K562 (cell line): ENCODE data around the gene ZBTB20. TPM values are rescaled to one million over a fixed set of nuclear protein-coding genes. Genes with fewer than 3 reads are reported as not detected.

Experiments
- ATAC-seq: fragments of 200-7000 bp; cut with Tn5 transposase; 3 replicates; pipeline ENCODE4 v1.9.1; 2020; ENCODE audit warnings: moderate library complexity
- BruUV-seq: library from RNA; stranded (reverse); fragments of 400-500 nt; replicated peaks from 2 replicates; lab custom pipeline; 2021; lab: Mats Ljungman, UMichigan
- CTCF ChIA-PET: fragments of 300-600 bp; formaldehyde crosslinking; extraction: SDS; loops from one replicate; lab custom pipeline; 2021; ENCODE audit warnings: low intra/inter-chr PET ratio; lab: Yijun Ruan, JAX
- POLR2A ChIA-PET: fragments of 300-600, 350-650 bp; sonication (Branson Sonifier 250); formaldehyde crosslinking; extraction: SDS; loops from one replicate; lab custom pipeline; 2021; ENCODE audit warnings: antibody characterized with exemption, inconsistent platforms; lab: Yijun Ruan, JAX
- DNase-seq, 4 experiments: peaks; one replicate each; pipeline versions ENCODE4 v3.0.0 to v3.0.0-alpha.2; 2011 to 2018; ENCODE audit warnings: low spot score in 3 of 4, mixed read lengths in 3 of 4; ENCODE audit errors: extremely low read depth in 1 of 4
- FAIRE-seq: peaks from 2 replicates; lab custom pipeline; 2011; peaks lifted over from hg19 to GRCh38; lab: Jason Lieb, UNC
- H2AFZ ChIP-seq: 2 replicates; pipeline ENCODE4 v1.6.0; 2011; ENCODE audit warnings: low read depth, low read length, control low read depth, inconsistent platforms
- H3K27ac ChIP-seq: fragments of 200-600 bp; 3 replicates; pipeline ENCODE4 v1.8.0; 2011; ENCODE audit warnings: low read depth, mild to moderate bottlenecking, control low read depth, inconsistent platforms, low read length, moderate library complexity, mixed read lengths; ENCODE audit errors: extremely low read depth
- H3K27me3 ChIP-seq, 2 experiments: fragments of 300-600 bp in 1 of 2; 2 replicates in 1 of 2; 3 replicates in 1 of 2; pipeline versions ENCODE4 v1.6.0 to v1.8.0; 2011; ENCODE audit warnings: inconsistent platforms in 2 of 2, low read length in 2 of 2, mild to moderate bottlenecking in 1 of 2, mixed read lengths in 1 of 2, moderate library complexity in 1 of 2; ENCODE audit not compliant: control insufficient read depth in 2 of 2, insufficient read depth in 2 of 2
- H3K36me3 ChIP-seq: fragments of 300-600 bp; 3 replicates; pipeline ENCODE4 v1.8.0; 2011; ENCODE audit warnings: mild to moderate bottlenecking, low read length, inconsistent platforms; ENCODE audit not compliant: control insufficient read depth, insufficient read depth
- H3K4me1 ChIP-seq, 2 experiments: fragments of 200-600 bp in 1 of 2; replicated peaks in 1 of 2; 2 replicates in 1 of 2; 3 replicates in 1 of 2; pipeline versions ENCODE4 v1.5.1 to v1.8.0; 2011; ENCODE audit warnings: inconsistent platforms in 2 of 2, low read length in 2 of 2, mild to moderate bottlenecking in 1 of 2, mixed read lengths in 1 of 2, moderate library complexity in 1 of 2; ENCODE audit not compliant: control insufficient read depth in 2 of 2, insufficient read depth in 2 of 2
- H3K4me2 ChIP-seq: 2 replicates; pipeline ENCODE4 v1.6.1; 2011; ENCODE audit warnings: low read length, control low read depth, inconsistent platforms, mixed read lengths; ENCODE audit not compliant: insufficient read depth
- H3K4me3 ChIP-seq: fragments of 200-600 bp; sonication (generic), shearing (Covaris generic); 2 replicates; pipeline ENCODE4 v1.5.1; 2016; ENCODE audit warnings: control low read depth, inconsistent platforms
- H3K79me2 ChIP-seq: fragments of 200-600 bp; 3 replicates; pipeline ENCODE4 v1.8.0; 2011; ENCODE audit warnings: low read length, inconsistent platforms; ENCODE audit not compliant: control insufficient read depth, insufficient read depth
- H3K9ac ChIP-seq, 2 experiments: 2 replicates each; pipeline versions ENCODE4 v1.6.0 to v1.6.1; 2011; ENCODE audit warnings: low read depth in 2 of 2, low read length in 2 of 2, control low read depth in 1 of 2, inconsistent platforms in 1 of 2, mild to moderate bottlenecking in 1 of 2, mixed read lengths in 1 of 2; ENCODE audit not compliant: insufficient read depth in 1 of 2
- H3K9me1 ChIP-seq: one replicate; pipeline ENCODE4 v1.6.0; 2011; ENCODE audit warnings: inconsistent platforms, mild to moderate bottlenecking, low read length, moderate library complexity; ENCODE audit not compliant: control insufficient read depth, insufficient read depth
- H3K9me3 ChIP-seq: replicated peaks from 2 replicates; pipeline ENCODE4 v1.5.1; 2011; ENCODE audit warnings: low read depth, low read length, inconsistent platforms; ENCODE audit not compliant: control insufficient read depth, insufficient read depth
- H4K20me1 ChIP-seq: replicated peaks from 2 replicates; pipeline ENCODE4 v1.6.1; 2011; ENCODE audit warnings: low read length, inconsistent platforms, mixed read lengths; ENCODE audit not compliant: control insufficient read depth, insufficient read depth
- CTCF ChIP-seq, 3 experiments: IDR thresholded peaks in 2 of 3; conservative IDR thresholded peaks in 1 of 3; 2 replicates each; pipeline ENCODE4 v1.5.1; 2011 to 2012; ENCODE audit warnings: low read length in 3 of 3, mild to moderate bottlenecking in 3 of 3, control low read depth in 2 of 3, improper control_type of control experiment in 1 of 3, inconsistent platforms in 1 of 3, low read depth in 1 of 3, mixed read lengths in 1 of 3, moderate library complexity in 1 of 3; ENCODE audit not compliant: insufficient read depth in 2 of 3
- GMEB1 ChIP-seq: fragments of 250-450 bp; sonication (Bioruptor Pico); IDR thresholded peaks from 2 replicates; pipeline ENCODE4 v1.4.0; 2020; ENCODE audit warnings: mild to moderate bottlenecking
- ZNF212 ChIP-seq: fragments of 450-650 bp; formaldehyde crosslinking; IDR thresholded peaks from 2 replicates; pipeline ENCODE4 v1.4.0; 2020; ENCODE audit warnings: mild to moderate bottlenecking
- WGBS: fragments of 100-300 bp; shearing (Covaris generic); methylation state at CpG from one replicate; pipeline ENCODE4 v1.1.6; 2016; ENCODE audit warnings: low coverage, mixed read lengths; ENCODE audit not compliant: insufficient coverage; ENCODE audit errors: missing lambda C conversion rate; 5-methylcytosine and 5-hydroxymethylcytosine counted together
- in situ Hi-C: fragments of 300-500 bp; cut with MboI; formaldehyde crosslinking; loops from 4 replicates; pipeline ENCODE4 v1.15.0; 2018; ENCODE audit warnings: inconsistent platforms, mixed read lengths
- intact Hi-C: fragments of 100-400 bp; cut with micrococcal nuclease; formaldehyde crosslinking; loops from 2 replicates; pipeline ENCODE4 v1.14.2; 2022
- polyA plus RNA-seq, 8 experiments: library from polyadenylated mRNA; depleted of rRNA in 4 of 8; stranded (reverse) in 5 of 8; unstranded in 3 of 8; fragments of >200 nt; fragmentation: Nextera tagmentation in 2 of 8; fragmentation: Illumina TruSeq in 1 of 8; extraction: Ambion mirVana in 2 of 8; extraction: Trizol in 1 of 8; gene quantifications; 2 replicates each; pipeline versions ENCODE4 v1.2.1 to v1.2.3, GENCODE V29; 2011 to 2014; ENCODE audit warnings: inconsistent platforms in 1 of 8, missing spikeins in 1 of 8
- total RNA-seq, 7 experiments: library from RNA; depleted of rRNA in 6 of 7; stranded (reverse); fragments of >200 nt in 6 of 7; fragmentation: Illumina TruSeq in 2 of 7; extraction: Trizol in 2 of 7; gene quantifications; 2 replicates each; pipeline versions ENCODE4 v1.2.1 to v1.2.3, GENCODE V29; 2011 to 2021; ENCODE audit warnings: low replicate concordance in 1 of 7
- TF ChIP-seq, protein P1 (sequence below): fragments of 450-650 bp; IDR thresholded peaks from 2 replicates; pipeline ENCODE4 v1.6.1; 2016; ENCODE audit warnings: low read depth, mild to moderate bottlenecking, moderate library complexity
- TF ChIP-seq, protein P2 (sequence below): fragments of 450-650 bp; conservative IDR thresholded peaks from 2 replicates; pipeline ENCODE4 v1.6.1; 2016; ENCODE audit warnings: missing genetic modification characterization, low read depth, mild to moderate bottlenecking, control low read depth, missing compliant biosample characterization

Gene ZBTB20
- total and polyA plus RNA-seq, 9 of the 15 experiments (the other 6 are each of a cell fraction or from before 2014, with no cell fraction given) = 0.17 to 1.7 (median 0.45) TPM

DNA sequence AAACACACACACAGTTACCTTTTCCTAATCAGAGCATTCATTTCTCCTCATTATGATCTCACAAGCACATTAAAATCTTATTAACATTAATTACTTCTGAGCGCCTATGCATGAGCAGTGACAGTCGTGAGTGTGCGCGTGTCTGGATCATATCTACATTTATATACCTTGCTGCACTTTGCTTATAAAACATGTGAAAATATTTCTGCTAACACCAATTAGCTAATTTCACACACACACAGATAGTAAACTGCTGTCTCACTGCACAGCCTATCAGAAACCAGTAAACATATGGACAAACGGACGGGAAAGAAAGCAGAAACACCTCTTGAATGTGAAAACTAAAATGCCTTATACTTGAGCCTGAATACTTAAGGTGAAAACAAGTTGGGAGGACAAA is 64.8 kb downstream of the ZBTB20 start:
- H3K9me1 ChIP-seq = no peaks in the 10 kb centered on the region
- H3K79me2 ChIP-seq = no peaks in the 10 kb centered on the region
- WGBS = 25% methylated on average over 6 of the region's 6 CpGs
- H3K9ac ChIP-seq = no peak overlapping the region
- H2AFZ ChIP-seq = no peak overlapping the region
- BruUV-seq = no TSS peak
- FAIRE-seq = no peak
- no peaks in the 10 kb centered on the region for H3K36me3 ChIP-seq
- TF ChIP-seq, protein P1, sequence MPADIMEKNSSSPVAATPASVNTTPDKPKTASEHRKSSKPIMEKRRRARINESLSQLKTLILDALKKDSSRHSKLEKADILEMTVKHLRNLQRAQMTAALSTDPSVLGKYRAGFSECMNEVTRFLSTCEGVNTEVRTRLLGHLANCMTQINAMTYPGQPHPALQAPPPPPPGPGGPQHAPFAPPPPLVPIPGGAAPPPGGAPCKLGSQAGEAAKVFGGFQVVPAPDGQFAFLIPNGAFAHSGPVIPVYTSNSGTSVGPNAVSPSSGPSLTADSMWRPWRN = no peak
- TF ChIP-seq, protein P2, sequence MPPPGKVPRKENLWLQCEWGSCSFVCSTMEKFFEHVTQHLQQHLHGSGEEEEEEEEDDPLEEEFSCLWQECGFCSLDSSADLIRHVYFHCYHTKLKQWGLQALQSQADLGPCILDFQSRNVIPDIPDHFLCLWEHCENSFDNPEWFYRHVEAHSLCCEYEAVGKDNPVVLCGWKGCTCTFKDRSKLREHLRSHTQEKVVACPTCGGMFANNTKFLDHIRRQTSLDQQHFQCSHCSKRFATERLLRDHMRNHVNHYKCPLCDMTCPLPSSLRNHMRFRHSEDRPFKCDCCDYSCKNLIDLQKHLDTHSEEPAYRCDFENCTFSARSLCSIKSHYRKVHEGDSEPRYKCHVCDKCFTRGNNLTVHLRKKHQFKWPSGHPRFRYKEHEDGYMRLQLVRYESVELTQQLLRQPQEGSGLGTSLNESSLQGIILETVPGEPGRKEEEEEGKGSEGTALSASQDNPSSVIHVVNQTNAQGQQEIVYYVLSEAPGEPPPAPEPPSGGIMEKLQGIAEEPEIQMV (tag) = peak; percentile 59; the same call in 1 of the 2 replicates
- TF ChIP-seq, all 486 proteins: peak for 1
- intact Hi-C loops (loop anchor here (10.0 kb wide), 1 partner anchor 257 kb away; no protein-coding TSS in a partner anchor), in situ Hi-C loops (no loop called here)
- ChIA-PET CTCF (no interaction called here), POLR2A (no interaction called here)
- Histone ChIP-seq H3K27me3 (no peaks in the 10 kb centered on the region), H4K20me1 (no peaks in the 10 kb centered on the region), H3K27ac (no peak overlapping the region), H3K4me1 (no peaks in the 10 kb centered on the region), H3K4me3 (no peak overlapping the region), H3K4me2 (no peak overlapping the region), H3K9me3 (no peaks in the 10 kb centered on the region)
- no peak for ATAC-seq
- DNase-seq = no peak

- Histone ChIP-seq H4K20me1 (no peaks in the 10 kb centered on the region), H3K36me3 (no peaks in the 10 kb centered on the region), H2AFZ (no peak overlapping the region), H3K9ac (no peak overlapping the region), H3K27ac (no peak overlapping the region), H3K27me3 (no peaks in the 10 kb centered on the region), H3K4me3 (no peak overlapping the region), H3K79me2 (no peaks in the 10 kb centered on the region), H3K4me2 (no peak overlapping the region), H3K9me3 (no peaks in the 10 kb centered on the region), H3K9me1 (no peaks in the 10 kb centered on the region), H3K4me1 (no peaks in the 10 kb centered on the region)
- FAIRE-seq (no peak), DNase-seq (no peak), ATAC-seq (no peak)
- no TSS peak for BruUV-seq
- no peak for TF ChIP-seq GMEB1
- TF ChIP-seq ZNF212 (CRISPR knock-in tag) = no peak
- peak in 1 of 3 experiments; percentile 9; a peak in 1 of 6 replicates for TF ChIP-seq CTCF (IDR thresholded peaks at IDR 0.05 in 2 of 3, conservative IDR thresholded peaks at IDR 0.05 in 1 of 3; ENCODE audit: insufficient read depth in 2 of 3, low read depth in 1 of 3, low read length in 3 of 3)
- ChIA-PET CTCF (no interaction called here), POLR2A (no interaction called here)
- intact Hi-C loops = loop anchor here (10.0 kb wide), 1 partner anchor 257 kb away; no protein-coding TSS in a partner anchor
- in situ Hi-C loops = no loop called here
Measured at GRCh38 chr3:115081444-115081843, 65.6 kb downstream of the ZBTB20 start.
